ENCODE measurements around the gene AKAP13.

Gene AKAP13

GRCh38 chr15:85445361-85445760 is 65.0 kb downstream of the AKAP13 start:
- DNase-seq, result no peak

- DNase-seq, result no peak
Observed at GRCh38 chr15:85451099-85451700, 70.8 kb downstream of the AKAP13 start.

- DNase-seq, result no peak
Observed at GRCh38 chr15:85452436-85452835, 72.0 kb downstream of the AKAP13 start.

GRCh38 chr15:85453144-85453872 is 72.9 kb downstream of the AKAP13 start:
- no peak for DNase-seq

- DNase-seq, result no peak
Observed at GRCh38 chr15:85454403-85454802, 74.0 kb downstream of the AKAP13 start.

- no peak for DNase-seq
Observed at GRCh38 chr15:85455891-85456290, 75.5 kb downstream of the AKAP13 start.

GRCh38 chr15:85456798-85457197 is 76.4 kb downstream of the AKAP13 start:
- no peak for DNase-seq

- DNase-seq, result peak; percentile 7
Observed at GRCh38 chr15:85457392-85457968, 77.1 kb downstream of the AKAP13 start.

GRCh38 chr15:85458764-85459163 is 78.4 kb downstream of the AKAP13 start:
- DNase-seq, result no peak

GRCh38 chr15:85462029-85462428 is 81.6 kb downstream of the AKAP13 start:
- DNase-seq, result no peak

GRCh38 chr15:85463276-85463892 is 83.0 kb downstream of the AKAP13 start:
- DNase-seq, result no peak

GRCh38 chr15:85463976-85464375 is 83.6 kb downstream of the AKAP13 start:
- DNase-seq, result no peak

GRCh38 chr15:85464471-85464870 is 84.1 kb downstream of the AKAP13 start:
- no peak for DNase-seq

- no peak for DNase-seq
Observed at GRCh38 chr15:85470563-85471271, 90.3 kb downstream of the AKAP13 start.

GRCh38 chr15:85472349-85472748 is 91.9 kb downstream of the AKAP13 start:
- DNase-seq, result no peak

GRCh38 chr15:85473455-85473854 is 93.1 kb downstream of the AKAP13 start:
- peak; percentile 58 for DNase-seq

- DNase-seq, result no peak
Observed at GRCh38 chr15:85474700-85475316, 94.4 kb downstream of the AKAP13 start.

GRCh38 chr15:85475317-85475701 is 94.9 kb downstream of the AKAP13 start:
- DNase-seq, result no peak

- no peak for DNase-seq
Observed at GRCh38 chr15:85475711-85476110, 95.3 kb downstream of the AKAP13 start.

- DNase-seq, result no peak
Observed at GRCh38 chr15:85477061-85477460, 96.7 kb downstream of the AKAP13 start.

GRCh38 chr15:85477730-85478129 is 97.3 kb downstream of the AKAP13 start:
- DNase-seq, result peak; percentile 51

- DNase-seq, result peak; percentile 85
Observed at GRCh38 chr15:85479071-85479647, 98.8 kb downstream of the AKAP13 start.

All from EL (cell line).